HCT116 (cell line): ENCODE measurements around the gene RAPSN.

Experiments
- POLR2A ChIP-seq: IDR thresholded peaks from 2 replicates; pipeline ENCODE4 v1.7.0; 2011; ENCODE audit warnings: borderline replicate concordance; ENCODE audit not compliant: insufficient read depth, insufficient read length; ENCODE audit errors: extremely low read depth
- TF ChIP-seq, protein P1 (sequence below), 3 experiments: fragments of 200-600 bp in 1 of 3; sonication (generic) in 1 of 3; IDR thresholded peaks in 2 of 3; conservative IDR thresholded peaks in 1 of 3; 2 replicates each; pipeline ENCODE4 v1.5.1; 2012 to 2017; ENCODE audit warnings: low read depth in 2 of 3, low read length in 2 of 3, antibody characterized with exemption in 1 of 3, borderline replicate concordance in 1 of 3, control low read depth in 1 of 3, mild to moderate bottlenecking in 1 of 3, mixed read lengths in 1 of 3, mixed run types in 1 of 3, moderate library complexity in 1 of 3; ENCODE audit not compliant: insufficient read depth in 1 of 3
- TF ChIP-seq, protein P2 (sequence below): IDR thresholded peaks from 2 replicates; pipeline ENCODE4 v1.6.1; 2012

DNA sequence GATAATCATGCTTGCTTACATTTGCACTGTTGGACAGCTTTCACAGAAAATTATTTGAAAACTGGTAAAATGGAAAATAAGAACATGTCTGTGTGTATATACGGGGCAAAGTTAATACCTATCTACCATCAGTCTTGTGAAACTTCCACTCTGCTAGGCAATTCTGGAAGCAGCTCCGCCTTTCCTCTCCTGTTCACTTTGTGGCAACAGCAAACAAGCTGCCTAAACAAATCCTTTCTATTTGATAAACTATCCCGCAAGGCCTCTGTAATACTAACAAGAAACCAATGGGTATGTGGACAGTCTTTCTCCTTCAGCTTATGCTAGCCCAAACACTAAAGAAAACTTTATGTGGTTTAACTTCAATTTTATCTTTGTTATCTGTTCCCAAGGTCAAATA is 39.2 kb upstream of the RAPSN start:
- no peak for TF ChIP-seq POLR2A
- TF ChIP-seq, protein P1, sequence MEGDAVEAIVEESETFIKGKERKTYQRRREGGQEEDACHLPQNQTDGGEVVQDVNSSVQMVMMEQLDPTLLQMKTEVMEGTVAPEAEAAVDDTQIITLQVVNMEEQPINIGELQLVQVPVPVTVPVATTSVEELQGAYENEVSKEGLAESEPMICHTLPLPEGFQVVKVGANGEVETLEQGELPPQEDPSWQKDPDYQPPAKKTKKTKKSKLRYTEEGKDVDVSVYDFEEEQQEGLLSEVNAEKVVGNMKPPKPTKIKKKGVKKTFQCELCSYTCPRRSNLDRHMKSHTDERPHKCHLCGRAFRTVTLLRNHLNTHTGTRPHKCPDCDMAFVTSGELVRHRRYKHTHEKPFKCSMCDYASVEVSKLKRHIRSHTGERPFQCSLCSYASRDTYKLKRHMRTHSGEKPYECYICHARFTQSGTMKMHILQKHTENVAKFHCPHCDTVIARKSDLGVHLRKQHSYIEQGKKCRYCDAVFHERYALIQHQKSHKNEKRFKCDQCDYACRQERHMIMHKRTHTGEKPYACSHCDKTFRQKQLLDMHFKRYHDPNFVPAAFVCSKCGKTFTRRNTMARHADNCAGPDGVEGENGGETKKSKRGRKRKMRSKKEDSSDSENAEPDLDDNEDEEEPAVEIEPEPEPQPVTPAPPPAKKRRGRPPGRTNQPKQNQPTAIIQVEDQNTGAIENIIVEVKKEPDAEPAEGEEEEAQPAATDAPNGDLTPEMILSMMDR (IDR thresholded peaks at IDR 0.05 in 2 of 3, conservative IDR thresholded peaks at IDR 0.05 in 1 of 3; ENCODE audit: borderline replicate concordance in 1 of 3, insufficient read depth in 1 of 3, low read depth in 2 of 3, low read length in 2 of 3): no peak
- TF ChIP-seq, protein P2, sequence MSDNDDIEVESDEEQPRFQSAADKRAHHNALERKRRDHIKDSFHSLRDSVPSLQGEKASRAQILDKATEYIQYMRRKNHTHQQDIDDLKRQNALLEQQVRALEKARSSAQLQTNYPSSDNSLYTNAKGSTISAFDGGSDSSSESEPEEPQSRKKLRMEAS: no peak
